B cell (primary cell): ENCODE data around the gene UCK1. TPM values are rescaled to one million over a fixed set of nuclear protein-coding genes. Genes with fewer than 3 reads are reported as not detected.

Experiments used
- ATAC-seq: fragments of 200-7000 bp; cut with Tn5 transposase; one replicate; pipeline ENCODE4 v1.10.0; 2021; ENCODE audit warnings: low read depth, mild to moderate bottlenecking, moderate number of reproducible peaks, moderate library complexity
- CTCF ChIA-PET: fragments of 350-600 bp; sonication (Branson Sonifier 250); formaldehyde crosslinking; loops from one replicate; lab custom pipeline; 2021; ENCODE audit warnings: antibody characterized with exemption, inconsistent platforms; lab: Charles Lee
- POLR2A ChIA-PET: fragments of 350-600 bp; sonication (Branson Sonifier 250); formaldehyde crosslinking; loops from one replicate; lab custom pipeline; 2021; ENCODE audit warnings: antibody characterized with exemption; lab: Charles Lee
- DNase-seq: peaks from one replicate; pipeline ENCODE4 v3.0.0; 2013
- H2AFZ ChIP-seq: 2 replicates; pipeline ENCODE4 v1.6.1; 2012; ENCODE audit warnings: mild to moderate bottlenecking, low read depth, low read length; ENCODE audit not compliant: insufficient read depth, poor library complexity, severe bottlenecking
- H3K27ac ChIP-seq, 2 donors: 1 replicate in 1 of 2; 2 replicates in 1 of 2; pipeline ENCODE4 v1.5.1; 2012 to 2013; ENCODE audit warnings: low read length in 2 of 2, mild to moderate bottlenecking in 2 of 2, moderate library complexity in 1 of 2
- H3K27me3 ChIP-seq, 4 experiments: fragments of 200-600 bp in 1 of 4; sonication (generic) in 1 of 4; replicated peaks in 1 of 4; 1 replicate in 2 of 4; 2 replicates in 2 of 4; pipeline versions ENCODE4 v1.6.1 to v1.7.0; 2013 to 2016; ENCODE audit warnings: low read length in 3 of 4, mild to moderate bottlenecking in 2 of 4, mixed read lengths in 1 of 4, moderate library complexity in 1 of 4; ENCODE audit not compliant: insufficient read depth in 4 of 4, control insufficient read depth in 3 of 4; ENCODE audit errors: control extremely low read depth in 1 of 4
- H3K36me3 ChIP-seq, 2 experiments: replicated peaks in 1 of 2; 1 replicate in 1 of 2; 2 replicates in 1 of 2; pipeline versions ENCODE4 v1.6.1 to v1.7.1; 2013; ENCODE audit warnings: low read length in 1 of 2; ENCODE audit not compliant: insufficient read depth in 2 of 2, control insufficient read depth in 1 of 2; ENCODE audit errors: control extremely low read depth in 1 of 2, extremely low read depth in 1 of 2
- H3K4me1 ChIP-seq, 2 donors: fragments of 200-600 bp in 1 of 2; sonication (generic) in 1 of 2; 1 replicate in 1 of 2; 2 replicates in 1 of 2; pipeline versions ENCODE4 v1.5.1 to v1.6.1; 2013 to 2017; ENCODE audit warnings: low read length in 2 of 2; ENCODE audit not compliant: control insufficient read depth in 2 of 2, insufficient read depth in 2 of 2
- H3K4me2 ChIP-seq: replicated peaks from 2 replicates; pipeline ENCODE3; 2012; ENCODE audit warnings: mild to moderate bottlenecking, low read depth, low read length; ENCODE audit not compliant: poor library complexity, severe bottlenecking
- H3K4me3 ChIP-seq, 5 experiments: fragments of 200-600 bp in 1 of 5; sonication (generic) in 1 of 5; 1 replicate in 3 of 5; 2 replicates in 2 of 5; pipeline versions ENCODE4 v1.5.1 to v1.7.0; 2011 to 2016; ENCODE audit warnings: low read length in 4 of 5, mild to moderate bottlenecking in 4 of 5, low read depth in 2 of 5, control low read depth in 1 of 5, moderate library complexity in 1 of 5; ENCODE audit not compliant: insufficient read depth in 1 of 5; ENCODE audit errors: control extremely low read depth in 1 of 5, extremely low read depth in 1 of 5
- H3K79me2 ChIP-seq: fragments of 200-600 bp; sonication (generic); one replicate; pipeline ENCODE4 v1.6.0; 2016; ENCODE audit warnings: low read length; ENCODE audit not compliant: control insufficient read depth, insufficient read depth
- H3K9ac ChIP-seq: fragments of 200-600 bp; sonication (generic); 2 replicates; pipeline ENCODE4 v1.6.1; 2017; ENCODE audit warnings: mild to moderate bottlenecking, low read length, moderate library complexity
- H3K9me3 ChIP-seq, 3 donors: one replicate each; pipeline versions ENCODE4 v1.6.1 to v1.7.1; 2013; ENCODE audit warnings: low read length in 2 of 3; ENCODE audit not compliant: control insufficient read depth in 2 of 3, insufficient read depth in 1 of 3; ENCODE audit errors: control extremely low read depth in 1 of 3
- H4K20me1 ChIP-seq: 2 replicates; pipeline ENCODE4 v1.6.0; 2012; ENCODE audit warnings: mild to moderate bottlenecking, low read length; ENCODE audit not compliant: insufficient read depth, control insufficient read depth, poor library complexity, severe bottlenecking
- H3K27ac Mint-ChIP-seq: one replicate; pipeline ENCODE4 v1.8.0; 2021; ENCODE audit warnings: mixed read lengths
- H3K27me3 Mint-ChIP-seq: one replicate; pipeline ENCODE4 v1.8.0; 2021; ENCODE audit warnings: mixed read lengths
- H3K4me1 Mint-ChIP-seq: one replicate; pipeline ENCODE4 v1.8.0; 2021; ENCODE audit warnings: mixed read lengths
- H3K4me3 Mint-ChIP-seq: one replicate; pipeline ENCODE4 v1.8.0; 2021; ENCODE audit warnings: mixed read lengths
- H3K9me3 Mint-ChIP-seq: one replicate; pipeline ENCODE4 v1.8.0; 2022; ENCODE audit warnings: mixed read lengths; ENCODE audit not compliant: insufficient read depth
- CTCF ChIP-seq: fragments of 200-600 bp; IDR thresholded peaks from one replicate; pipeline ENCODE4 v1.8.0; 2022; ENCODE audit warnings: antibody characterized with exemption, mild to moderate bottlenecking
- EZH2 ChIP-seq: IDR thresholded peaks from 2 replicates; pipeline ENCODE4 v1.6.1; 2012; ENCODE audit warnings: borderline replicate concordance, low read depth, mild to moderate bottlenecking, moderate library complexity, low read length; ENCODE audit not compliant: insufficient read depth, poor library complexity, severe bottlenecking
- WGBS: methylation state at CpG from one replicate; pipeline ENCODE4 v1.1.5; 2013; ENCODE audit warnings: missing lambda C conversion rate; ENCODE audit not compliant: insufficient coverage; 5-methylcytosine and 5-hydroxymethylcytosine counted together
- intact Hi-C: fragments of 100-400 bp; cut with micrococcal nuclease; formaldehyde crosslinking; loops from one replicate; pipeline ENCODE4 v1.10.0; 2022
- polyA plus RNA-seq: library from polyadenylated mRNA; depleted of rRNA; stranded (reverse); fragments of >200 nt; gene quantifications from 2 replicates; pipeline ENCODE4 v1.2.3, GENCODE V29; 2012
- total RNA-seq, 2 donors: library from RNA; stranded (reverse); fragments of 120-200 nt in 1 of 2; gene quantifications; 1 replicate in 1 of 2; 2 replicates in 1 of 2; pipeline versions ENCODE4 v1.2.3 to v1.2.4, GENCODE V29; 2013 to 2022

The UCK1 gene
- total and polyA plus RNA-seq, 2 donors (not counting 1 experiment from before 2014, with no cell fraction given): 25.3 to 39.3 TPM

DNA sequence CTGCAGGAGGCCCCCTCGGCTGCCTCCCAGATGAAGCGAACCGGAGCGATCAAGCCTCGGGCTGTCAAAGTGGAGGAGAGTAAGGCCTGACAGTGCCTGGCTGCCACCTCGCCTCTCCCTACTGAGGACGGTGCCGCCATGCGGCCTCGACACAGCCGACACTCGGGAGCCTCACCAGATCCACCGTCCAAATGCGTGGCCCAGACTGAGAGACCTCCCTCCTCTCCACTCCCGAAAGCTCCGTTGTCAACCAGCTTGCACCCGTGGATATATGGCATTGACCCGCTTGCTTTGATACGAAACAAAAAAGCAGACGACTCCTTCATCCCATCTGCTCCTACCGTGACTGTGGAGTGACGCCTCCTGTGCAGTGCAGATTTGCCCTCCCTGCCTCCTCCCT, 35.3 kb downstream of the UCK1 start:
- Mint-ChIP-seq H3K9me3 (no peaks in the 10 kb centered on the region), H3K27me3 (no peaks in the 10 kb centered on the region), H3K4me1 (no peaks in the 10 kb centered on the region), H3K4me3 (no peak overlapping the region), H3K27ac (no peak overlapping the region)
- H3K9me3 ChIP-seq: no peaks in the 10 kb centered on the region
- H3K27ac ChIP-seq: no peak overlapping the region
- TF ChIP-seq EZH2: no peak
- no peak for TF ChIP-seq CTCF
- H3K4me3 ChIP-seq: no peak overlapping the region
- no peak overlapping the region for H3K9ac ChIP-seq
- H3K4me1 ChIP-seq: no peaks in the 10 kb centered on the region
- WGBS: 96% methylated on average over 20 of the region's 22 CpGs
- intact Hi-C loops: no loop called here
- H3K27me3 ChIP-seq: no peaks in the 10 kb centered on the region
- CTCF ChIA-PET: no interaction called here
- H3K36me3 ChIP-seq: peaks cover 11 to 85% of the 10 kb centered on the region in 2 experiments
- no peak for DNase-seq
- no peak overlapping the region for H3K4me2 ChIP-seq
- POLR2A ChIA-PET: interaction anchor here (0.7 kb wide), 1 partner anchor 167 kb away, joined by 3 read pairs; no protein-coding TSS in a partner anchor
- H3K79me2 ChIP-seq: peaks cover 19% of the 10 kb centered on the region
- H4K20me1 ChIP-seq: peaks cover 79% of the 10 kb centered on the region
- no peak overlapping the region for H2AFZ ChIP-seq
- ATAC-seq: no peak

- no peak overlapping the region for H3K27ac ChIP-seq
- no peak for ATAC-seq
- H4K20me1 ChIP-seq: peaks cover 89% of the 10 kb centered on the region
- no peak overlapping the region for H2AFZ ChIP-seq
- no peak for DNase-seq
- Mint-ChIP-seq H3K27ac (no peak overlapping the region), H3K4me3 (no peak overlapping the region), H3K9me3 (no peaks in the 10 kb centered on the region), H3K4me1 (no peaks in the 10 kb centered on the region), H3K27me3 (no peaks in the 10 kb centered on the region)
- no peak for TF ChIP-seq CTCF
- no peak for TF ChIP-seq EZH2
- no peaks in the 10 kb centered on the region for H3K4me1 ChIP-seq
- no peak overlapping the region for H3K4me3 ChIP-seq
- H3K27me3 ChIP-seq: no peaks in the 10 kb centered on the region
- 96% methylated on average over 18 of the region's 22 CpGs for WGBS
- no peak overlapping the region for H3K4me2 ChIP-seq
- peaks cover 19% of the 10 kb centered on the region for H3K79me2 ChIP-seq
- H3K9me3 ChIP-seq: no peaks in the 10 kb centered on the region
- POLR2A ChIA-PET: no interaction called here
- H3K9ac ChIP-seq: no peak overlapping the region
- intact Hi-C loops: no loop called here
- H3K36me3 ChIP-seq: peaks cover 11 to 96% of the 10 kb centered on the region in 2 experiments
- CTCF ChIA-PET: no interaction called here
These were observed 36.7 kb downstream of the UCK1 start for GRCh38 chr9:131494296-131494870.
